ENCODE data around the gene ADCY2.

- TF ChIP-seq POLR2AphosphoS5 (IDR thresholded peaks at IDR 0.05; ENCODE audit: low read depth), result no peak
- TF ChIP-seq, protein P1, sequence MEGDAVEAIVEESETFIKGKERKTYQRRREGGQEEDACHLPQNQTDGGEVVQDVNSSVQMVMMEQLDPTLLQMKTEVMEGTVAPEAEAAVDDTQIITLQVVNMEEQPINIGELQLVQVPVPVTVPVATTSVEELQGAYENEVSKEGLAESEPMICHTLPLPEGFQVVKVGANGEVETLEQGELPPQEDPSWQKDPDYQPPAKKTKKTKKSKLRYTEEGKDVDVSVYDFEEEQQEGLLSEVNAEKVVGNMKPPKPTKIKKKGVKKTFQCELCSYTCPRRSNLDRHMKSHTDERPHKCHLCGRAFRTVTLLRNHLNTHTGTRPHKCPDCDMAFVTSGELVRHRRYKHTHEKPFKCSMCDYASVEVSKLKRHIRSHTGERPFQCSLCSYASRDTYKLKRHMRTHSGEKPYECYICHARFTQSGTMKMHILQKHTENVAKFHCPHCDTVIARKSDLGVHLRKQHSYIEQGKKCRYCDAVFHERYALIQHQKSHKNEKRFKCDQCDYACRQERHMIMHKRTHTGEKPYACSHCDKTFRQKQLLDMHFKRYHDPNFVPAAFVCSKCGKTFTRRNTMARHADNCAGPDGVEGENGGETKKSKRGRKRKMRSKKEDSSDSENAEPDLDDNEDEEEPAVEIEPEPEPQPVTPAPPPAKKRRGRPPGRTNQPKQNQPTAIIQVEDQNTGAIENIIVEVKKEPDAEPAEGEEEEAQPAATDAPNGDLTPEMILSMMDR (IDR thresholded peaks at IDR 0.05; ENCODE audit: insufficient read depth, low read length), result no peak
- no peak for TF ChIP-seq REST (IDR thresholded peaks at IDR 0.05; ENCODE audit: insufficient replicate concordance, low read depth)
- no peak for TF ChIP-seq SPI1 (IDR thresholded peaks at IDR 0.05; ENCODE audit: borderline replicate concordance, low read depth)
- TF ChIP-seq GABPA (IDR thresholded peaks at IDR 0.05; ENCODE audit: low read depth), result no peak
Observed at GRCh38 chr5:7519564-7519963, 123.6 kb downstream of the ADCY2 start.

Data from HL-60 (cell line).